ENCODE measurements around the gene WARS2. TPM values are rescaled to one million over a fixed set of nuclear protein-coding genes. Genes with fewer than 3 reads are reported as not detected.

WARS2 gene
- total RNA-seq, 2 donors from 2014 or later: 9.9 to 11.8 TPM

DNA sequence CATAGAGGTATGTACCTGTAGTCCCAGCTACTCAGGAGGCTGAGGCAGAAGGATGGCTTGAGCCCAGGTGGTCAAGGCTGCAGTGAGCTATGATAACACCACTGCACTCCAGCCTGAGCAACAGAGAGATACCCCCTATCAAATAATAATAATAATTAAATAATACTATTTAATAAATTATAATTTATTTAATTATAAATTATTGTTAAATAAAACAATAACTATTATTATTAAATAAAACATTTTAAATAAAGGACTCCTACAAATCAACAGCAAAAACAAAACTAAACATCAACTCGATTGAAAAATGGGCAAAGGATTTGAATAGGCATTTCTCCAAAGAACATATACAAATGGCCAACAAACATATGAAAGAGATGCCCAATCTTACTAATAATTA, 86.5 kb downstream of the WARS2 start:
- no peaks in the 10 kb centered on the region for H3K9me3 ChIP-seq (ENCODE audit: control insufficient read depth, low read length)
- no peak overlapping the region for H3K27ac Mint-ChIP-seq
- H3K27ac ChIP-seq (ENCODE audit: low read depth, low read length): no peak overlapping the region
- no peak for DNase-seq
- H3K27me3 Mint-ChIP-seq (ENCODE audit: insufficient read depth): no peaks in the 10 kb centered on the region
- 94% methylated on average over 1 of the region's 1 CpG; no CpG with 5 or more reads in 1 of the 2 experiments for WGBS, 2 experiments (ENCODE audit: insufficient coverage in 1 of 2, insufficient read length in 1 of 2)
- H3K27me3 ChIP-seq (ENCODE audit: control insufficient read depth, insufficient read depth, low read length, poor library complexity, severe bottlenecking): no peaks in the 10 kb centered on the region
- no peaks in the 10 kb centered on the region for H3K36me3 Mint-ChIP-seq (ENCODE audit: low read depth)
- H3K9me3 Mint-ChIP-seq: no peaks in the 10 kb centered on the region
- no peaks in the 10 kb centered on the region for H3K4me1 Mint-ChIP-seq
- H3K9ac ChIP-seq (ENCODE audit: extremely low read depth, low read length, poor library complexity, severe bottlenecking): no peak overlapping the region
- H3K4me3 Mint-ChIP-seq: no peak overlapping the region
- TF ChIP-seq, protein P1, sequence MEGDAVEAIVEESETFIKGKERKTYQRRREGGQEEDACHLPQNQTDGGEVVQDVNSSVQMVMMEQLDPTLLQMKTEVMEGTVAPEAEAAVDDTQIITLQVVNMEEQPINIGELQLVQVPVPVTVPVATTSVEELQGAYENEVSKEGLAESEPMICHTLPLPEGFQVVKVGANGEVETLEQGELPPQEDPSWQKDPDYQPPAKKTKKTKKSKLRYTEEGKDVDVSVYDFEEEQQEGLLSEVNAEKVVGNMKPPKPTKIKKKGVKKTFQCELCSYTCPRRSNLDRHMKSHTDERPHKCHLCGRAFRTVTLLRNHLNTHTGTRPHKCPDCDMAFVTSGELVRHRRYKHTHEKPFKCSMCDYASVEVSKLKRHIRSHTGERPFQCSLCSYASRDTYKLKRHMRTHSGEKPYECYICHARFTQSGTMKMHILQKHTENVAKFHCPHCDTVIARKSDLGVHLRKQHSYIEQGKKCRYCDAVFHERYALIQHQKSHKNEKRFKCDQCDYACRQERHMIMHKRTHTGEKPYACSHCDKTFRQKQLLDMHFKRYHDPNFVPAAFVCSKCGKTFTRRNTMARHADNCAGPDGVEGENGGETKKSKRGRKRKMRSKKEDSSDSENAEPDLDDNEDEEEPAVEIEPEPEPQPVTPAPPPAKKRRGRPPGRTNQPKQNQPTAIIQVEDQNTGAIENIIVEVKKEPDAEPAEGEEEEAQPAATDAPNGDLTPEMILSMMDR (conservative IDR thresholded peaks at IDR 0.05): no peak
- H3K4me1 ChIP-seq (ENCODE audit: control insufficient read depth, insufficient read depth, low read length): no peaks in the 10 kb centered on the region
- H3K36me3 ChIP-seq (ENCODE audit: control insufficient read depth, insufficient read depth, low read length): no peaks in the 10 kb centered on the region
- no peak overlapping the region for H3K4me3 ChIP-seq (ENCODE audit: low read length)

DNA sequence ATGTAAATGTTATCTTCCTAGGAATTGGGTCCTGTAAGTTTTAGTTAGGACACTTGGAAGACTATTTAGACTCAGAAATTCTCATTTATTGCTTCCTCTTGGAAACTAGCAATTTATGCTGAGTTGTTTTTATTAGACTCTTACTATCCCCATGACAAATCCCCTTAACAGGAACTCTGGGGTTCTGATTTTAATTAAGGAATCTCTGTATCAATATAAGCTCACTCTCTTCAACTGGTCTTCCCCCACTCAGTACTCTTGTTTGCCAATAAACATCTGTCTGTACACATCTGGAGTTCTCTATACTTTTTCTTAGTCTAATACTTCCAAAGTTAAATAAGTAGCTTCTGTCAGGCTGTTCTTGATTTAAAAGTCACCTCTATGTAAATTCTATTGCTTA, 88.2 kb downstream of the WARS2 start:
- no peaks in the 10 kb centered on the region for H3K9me3 ChIP-seq (ENCODE audit: control insufficient read depth, low read length)
- H3K36me3 Mint-ChIP-seq (ENCODE audit: low read depth): no peaks in the 10 kb centered on the region
- peaks cover under 1% of the 10 kb centered on the region for H3K4me1 Mint-ChIP-seq
- no peaks in the 10 kb centered on the region for H3K27me3 ChIP-seq (ENCODE audit: control insufficient read depth, insufficient read depth, low read length, poor library complexity, severe bottlenecking)
- no peaks in the 10 kb centered on the region for H3K36me3 ChIP-seq (ENCODE audit: control insufficient read depth, insufficient read depth, low read length)
- TF ChIP-seq, protein P1 (conservative IDR thresholded peaks at IDR 0.05): no peak
- no peaks in the 10 kb centered on the region for H3K4me1 ChIP-seq (ENCODE audit: control insufficient read depth, insufficient read depth, low read length)
- H3K9ac ChIP-seq (ENCODE audit: extremely low read depth, low read length, poor library complexity, severe bottlenecking): no peak overlapping the region
- H3K27me3 Mint-ChIP-seq (ENCODE audit: insufficient read depth): no peaks in the 10 kb centered on the region
- H3K9me3 Mint-ChIP-seq: no peaks in the 10 kb centered on the region
- H3K4me3 ChIP-seq (ENCODE audit: low read length): no peak overlapping the region
- H3K4me3 Mint-ChIP-seq: no peak overlapping the region
- no peak overlapping the region for H3K27ac ChIP-seq (ENCODE audit: low read depth, low read length)
- no peak overlapping the region for H3K27ac Mint-ChIP-seq
- DNase-seq: no peak

DNA sequence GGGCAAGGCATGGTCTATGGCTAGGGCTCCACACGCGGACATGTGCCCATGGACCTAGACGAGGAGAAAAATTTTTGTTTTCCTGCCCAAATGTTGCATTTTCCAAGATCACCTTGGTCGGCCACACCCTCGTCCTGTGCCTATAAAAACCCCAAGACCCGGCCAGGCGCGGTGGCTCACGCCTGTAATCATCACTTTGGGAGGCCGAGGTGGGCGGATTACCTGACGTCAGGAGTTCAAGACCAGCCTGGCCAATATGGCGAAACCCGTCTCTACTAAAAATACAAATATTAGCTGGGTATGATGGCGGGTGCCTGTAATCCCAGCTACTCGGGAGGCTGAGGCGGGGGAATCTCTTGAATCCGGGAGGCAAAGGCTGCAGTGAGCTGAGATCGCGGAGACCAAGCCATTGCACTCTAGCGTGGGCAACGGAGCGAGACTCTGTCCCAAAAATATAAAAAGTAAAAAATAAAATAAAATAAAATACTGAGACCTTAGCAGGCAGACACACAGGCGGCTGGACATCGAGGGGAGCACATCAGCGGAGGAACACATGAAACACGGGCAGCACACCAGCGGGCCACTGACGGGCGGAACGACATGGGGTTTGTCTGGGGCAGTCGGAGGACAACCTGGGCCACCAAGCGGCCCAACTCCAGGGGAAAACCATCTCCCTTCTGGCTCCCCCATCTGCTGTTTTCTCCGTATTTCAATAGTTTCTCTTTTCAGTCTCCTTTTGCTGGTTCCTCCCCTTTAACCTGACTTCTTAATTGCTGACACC, 91.6 kb downstream of the WARS2 start:
- Histone ChIP-seq H3K27me3 (ENCODE audit: control insufficient read depth, insufficient read depth, low read length, poor library complexity, severe bottlenecking) (no peaks in the 10 kb centered on the region), H3K4me1 (ENCODE audit: control insufficient read depth, insufficient read depth, low read length) (no peaks in the 10 kb centered on the region), H3K36me3 (ENCODE audit: control insufficient read depth, insufficient read depth, low read length) (no peaks in the 10 kb centered on the region), H3K27ac (ENCODE audit: low read depth, low read length) (no peak overlapping the region), H3K4me3 (ENCODE audit: low read length) (no peak overlapping the region), H3K9ac (ENCODE audit: extremely low read depth, low read length, poor library complexity, severe bottlenecking) (no peak overlapping the region), H3K9me3 (ENCODE audit: control insufficient read depth, low read length) (no peaks in the 10 kb centered on the region)
- no peak for DNase-seq
- TF ChIP-seq, protein P1 (conservative IDR thresholded peaks at IDR 0.05): no peak
- 95% methylated on average over 16 to 31 of the region's 34 CpGs for WGBS, 2 experiments (ENCODE audit: insufficient coverage in 1 of 2, insufficient read length in 1 of 2)
- Mint-ChIP-seq H3K36me3 (ENCODE audit: low read depth) (no peaks in the 10 kb centered on the region), H3K27ac (no peak overlapping the region), H3K27me3 (ENCODE audit: insufficient read depth) (no peaks in the 10 kb centered on the region), H3K9me3 (no peaks in the 10 kb centered on the region), H3K4me1 (peaks cover 7% of the 10 kb centered on the region), H3K4me3 (no peak overlapping the region)
